Liver (tissue), 3 donors: ENCODE data around the gene EIF1B.

ENCODE experiments used
- EGR1 ChIP-seq, 2 donors: IDR thresholded peaks; 2 replicates each; pipeline ENCODE4 v1.6.1; 2016 to 2018; ENCODE audit warnings: antibody characterized with exemption in 2 of 2, low read depth in 2 of 2
- GABPA ChIP-seq, 2 donors: IDR thresholded peaks in 1 of 2; conservative IDR thresholded peaks in 1 of 2; 2 replicates each; pipeline ENCODE4 v1.6.1; 2016; ENCODE audit warnings: antibody characterized with exemption in 2 of 2, mild to moderate bottlenecking in 1 of 2, moderate library complexity in 1 of 2
- JUND ChIP-seq, 2 donors: IDR thresholded peaks; 2 replicates each; pipeline ENCODE4 v1.6.1; 2016; ENCODE audit warnings: antibody characterized with exemption in 2 of 2
- MAX ChIP-seq: IDR thresholded peaks from 2 replicates; pipeline ENCODE4 v1.6.1; 2016; ENCODE audit warnings: antibody characterized with exemption
- RAD21 ChIP-seq, 2 donors: IDR thresholded peaks; 2 replicates each; pipeline ENCODE4 v1.6.1; 2016; ENCODE audit warnings: antibody characterized with exemption in 2 of 2, mild to moderate bottlenecking in 2 of 2
- TF ChIP-seq, protein P1 (sequence below): fragments of 150-350 bp; IDR thresholded peaks from 2 replicates; pipeline ENCODE4 v1.5.1; 2017; ENCODE audit warnings: improper control_type of control experiment, low read depth, low read length; ENCODE audit not compliant: missing input control
- donor health status: healthy.
- donor health status: healthy.

DNA sequence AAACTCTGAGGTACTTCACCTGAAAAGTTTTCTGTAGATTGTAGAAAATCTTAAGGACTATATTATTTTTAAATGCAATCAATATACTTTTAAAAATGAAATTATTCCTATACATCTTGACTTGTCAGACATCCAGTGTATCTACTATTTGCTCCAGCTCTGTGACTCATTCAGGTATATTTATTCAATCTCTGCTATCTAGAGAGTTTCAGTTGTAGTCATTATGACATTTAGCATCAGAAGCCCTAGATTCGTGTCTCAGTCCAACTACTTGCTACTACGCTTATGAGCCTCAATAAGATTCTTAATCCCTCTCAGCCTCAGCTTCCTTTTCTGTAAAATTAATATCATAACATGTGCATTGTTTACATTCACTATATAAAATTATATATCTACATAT lies 22.3 kb upstream of the EIF1B start:
- TF ChIP-seq, protein P1, sequence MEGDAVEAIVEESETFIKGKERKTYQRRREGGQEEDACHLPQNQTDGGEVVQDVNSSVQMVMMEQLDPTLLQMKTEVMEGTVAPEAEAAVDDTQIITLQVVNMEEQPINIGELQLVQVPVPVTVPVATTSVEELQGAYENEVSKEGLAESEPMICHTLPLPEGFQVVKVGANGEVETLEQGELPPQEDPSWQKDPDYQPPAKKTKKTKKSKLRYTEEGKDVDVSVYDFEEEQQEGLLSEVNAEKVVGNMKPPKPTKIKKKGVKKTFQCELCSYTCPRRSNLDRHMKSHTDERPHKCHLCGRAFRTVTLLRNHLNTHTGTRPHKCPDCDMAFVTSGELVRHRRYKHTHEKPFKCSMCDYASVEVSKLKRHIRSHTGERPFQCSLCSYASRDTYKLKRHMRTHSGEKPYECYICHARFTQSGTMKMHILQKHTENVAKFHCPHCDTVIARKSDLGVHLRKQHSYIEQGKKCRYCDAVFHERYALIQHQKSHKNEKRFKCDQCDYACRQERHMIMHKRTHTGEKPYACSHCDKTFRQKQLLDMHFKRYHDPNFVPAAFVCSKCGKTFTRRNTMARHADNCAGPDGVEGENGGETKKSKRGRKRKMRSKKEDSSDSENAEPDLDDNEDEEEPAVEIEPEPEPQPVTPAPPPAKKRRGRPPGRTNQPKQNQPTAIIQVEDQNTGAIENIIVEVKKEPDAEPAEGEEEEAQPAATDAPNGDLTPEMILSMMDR, result no peak
- no peak for TF ChIP-seq MAX
- no peak for TF ChIP-seq GABPA (IDR thresholded peaks at IDR 0.05 in 1 of 2, conservative IDR thresholded peaks at IDR 0.05 in 1 of 2)
- TF ChIP-seq EGR1 (IDR thresholded peaks at IDR 0.05; ENCODE audit: low read depth in 2 of 2), result no peak
- no peak for TF ChIP-seq JUND (IDR thresholded peaks at IDR 0.05)
- TF ChIP-seq RAD21 (IDR thresholded peaks at IDR 0.05), result no peak
